Liver (tissue), 9 donors: ENCODE data around the gene NUCKS1. TPM values are rescaled to one million over a fixed set of nuclear protein-coding genes. Genes with fewer than 3 reads are reported as not detected.

Experiments used
- DNase-seq: peaks from one replicate; pipeline ENCODE4 v3.0.0-alpha.2; 2017; ENCODE audit warnings: low spot score
- H3K27ac ChIP-seq, 2 donors: one replicate each; pipeline ENCODE4 v1.7.0; 2013; ENCODE audit warnings: inconsistent platforms in 2 of 2, low read length in 2 of 2, control low read depth in 1 of 2, low read depth in 1 of 2, mild to moderate bottlenecking in 1 of 2
- H3K27me3 ChIP-seq, 4 donors: one replicate each; pipeline versions ENCODE4 v1.6.1 to v1.7.0; 2013; ENCODE audit warnings: low read length in 3 of 4, inconsistent platforms in 1 of 4, mild to moderate bottlenecking in 1 of 4, moderate library complexity in 1 of 4; ENCODE audit not compliant: control insufficient read depth in 4 of 4, insufficient read depth in 4 of 4
- H3K36me3 ChIP-seq, 4 donors: one replicate each; pipeline versions ENCODE4 v1.6.1 to v1.7.0; 2013; ENCODE audit warnings: low read length in 3 of 4, mild to moderate bottlenecking in 3 of 4, low read depth in 1 of 4, moderate library complexity in 1 of 4; ENCODE audit not compliant: control insufficient read depth in 4 of 4, insufficient read depth in 3 of 4
- H3K4me1 ChIP-seq, 4 donors: one replicate each; pipeline versions ENCODE4 v1.6.1 to v1.7.0; 2013; ENCODE audit warnings: low read length in 3 of 4, mild to moderate bottlenecking in 3 of 4, moderate library complexity in 1 of 4; ENCODE audit not compliant: control insufficient read depth in 4 of 4, insufficient read depth in 4 of 4
- H3K4me3 ChIP-seq, 3 donors: one replicate each; pipeline versions ENCODE4 v1.6.1 to v1.7.0; 2013; ENCODE audit warnings: low read length in 3 of 3, control low read depth in 1 of 3, low read depth in 1 of 3, mild to moderate bottlenecking in 1 of 3
- H3K9ac ChIP-seq, 2 donors: one replicate each; pipeline ENCODE4 v1.7.0; 2013; ENCODE audit warnings: low read length in 2 of 2, mild to moderate bottlenecking in 2 of 2, moderate library complexity in 2 of 2, control low read depth in 1 of 2, low read depth in 1 of 2
- H3K9me3 ChIP-seq, 4 donors: one replicate each; pipeline versions ENCODE4 v1.6.1 to v1.7.0; 2013; ENCODE audit warnings: low read length in 3 of 4; ENCODE audit not compliant: control insufficient read depth in 4 of 4
- ATF3 ChIP-seq: IDR thresholded peaks from 2 replicates; pipeline ENCODE4 v1.6.1; 2016; ENCODE audit warnings: antibody characterized with exemption
- EGR1 ChIP-seq, 2 donors: IDR thresholded peaks; 2 replicates each; pipeline ENCODE4 v1.6.1; 2016 to 2018; ENCODE audit warnings: antibody characterized with exemption in 2 of 2, low read depth in 2 of 2
- FOXA1 ChIP-seq: IDR thresholded peaks from 2 replicates; pipeline ENCODE4 v1.6.1; 2016; ENCODE audit warnings: antibody characterized with exemption
- FOXA2 ChIP-seq: IDR thresholded peaks from 2 replicates; pipeline ENCODE4 v1.6.1; 2016; ENCODE audit warnings: antibody characterized with exemption
- GABPA ChIP-seq, 2 donors: IDR thresholded peaks in 1 of 2; conservative IDR thresholded peaks in 1 of 2; 2 replicates each; pipeline ENCODE4 v1.6.1; 2016; ENCODE audit warnings: antibody characterized with exemption in 2 of 2, mild to moderate bottlenecking in 1 of 2, moderate library complexity in 1 of 2
- HNF4A ChIP-seq, 2 donors: conservative IDR thresholded peaks; 2 replicates each; pipeline ENCODE4 v1.6.1; 2016; ENCODE audit warnings: antibody characterized with exemption in 2 of 2, mild to moderate bottlenecking in 2 of 2
- HNF4G ChIP-seq: IDR thresholded peaks from 2 replicates; pipeline ENCODE4 v1.6.1; 2016; ENCODE audit warnings: antibody characterized with exemption
- JUND ChIP-seq, 2 donors: IDR thresholded peaks; 2 replicates each; pipeline ENCODE4 v1.6.1; 2016; ENCODE audit warnings: antibody characterized with exemption in 2 of 2
- MAX ChIP-seq: IDR thresholded peaks from 2 replicates; pipeline ENCODE4 v1.6.1; 2016; ENCODE audit warnings: antibody characterized with exemption
- NR2F2 ChIP-seq: IDR thresholded peaks from 2 replicates; pipeline ENCODE4 v1.6.1; 2016; ENCODE audit warnings: antibody characterized with exemption
- RAD21 ChIP-seq, 2 donors: IDR thresholded peaks; 2 replicates each; pipeline ENCODE4 v1.6.1; 2016; ENCODE audit warnings: antibody characterized with exemption in 2 of 2, mild to moderate bottlenecking in 2 of 2
- REST ChIP-seq: IDR thresholded peaks from 2 replicates; pipeline ENCODE4 v1.6.1; 2016; ENCODE audit warnings: antibody characterized with exemption, mild to moderate bottlenecking
- RXRA ChIP-seq, 2 donors: IDR thresholded peaks; 2 replicates each; pipeline ENCODE4 v1.6.1; 2017 to 2018; ENCODE audit warnings: antibody characterized with exemption in 2 of 2, mild to moderate bottlenecking in 1 of 2
- SP1 ChIP-seq: IDR thresholded peaks from 2 replicates; pipeline ENCODE4 v1.6.1; 2018; ENCODE audit warnings: antibody characterized with exemption, mild to moderate bottlenecking
- TAF1 ChIP-seq: conservative IDR thresholded peaks from 2 replicates; pipeline ENCODE4 v1.6.1; 2016; ENCODE audit warnings: antibody characterized with exemption, mild to moderate bottlenecking
- YY1 ChIP-seq: IDR thresholded peaks from 2 replicates; pipeline ENCODE4 v1.6.1; 2016; ENCODE audit warnings: antibody characterized with exemption, mild to moderate bottlenecking
- ZBTB33 ChIP-seq: IDR thresholded peaks from 2 replicates; pipeline ENCODE4 v1.6.1; 2016; ENCODE audit warnings: antibody characterized with exemption
- WGBS: extraction: QIAGEN DNeasy Blood & Tissue Kit; methylation state at CpG from one replicate; pipeline ENCODE4 v1.1.7; 2013; 5-methylcytosine and 5-hydroxymethylcytosine counted together
- polyA plus RNA-seq, 2 donors: library from polyadenylated mRNA; stranded (reverse) in 1 of 2; unstranded in 1 of 2; fragments of 200-250 nt in 1 of 2; fragments of >200 nt in 1 of 2; fragmentation: Nextera tagmentation in 1 of 2; extraction: Ambion mirVana in 1 of 2; gene quantifications; one replicate each; pipeline versions ENCODE4 v1.2.1 to v1.2.3, GENCODE V29; 2013 to 2015
- total RNA-seq, 2 donors: library from RNA; depleted of rRNA; stranded (reverse); fragments of >200 nt; gene quantifications; one replicate each; pipeline ENCODE4 v1.2.3, GENCODE V29; 2014
- TF ChIP-seq, protein P1 (sequence below): fragments of 150-350 bp; IDR thresholded peaks from 2 replicates; pipeline ENCODE4 v1.5.1; 2017; ENCODE audit warnings: improper control_type of control experiment, low read depth, low read length; ENCODE audit not compliant: missing input control
- donor health status: healthy.
- donor health status: healthy.
- donor health status: healthy.
- donor health status: healthy.
- donor health status: healthy.

The NUCKS1 gene
- total and polyA plus RNA-seq, 4 donors, result 27.0 to 86.1 (median 42.6) TPM

GRCh38 chr1:205783904-205784303 lies 33.9 kb upstream of the NUCKS1 start:
- peaks cover 0 to 7% (median under 1%) of the 10 kb centered on the region in 4 donors for H3K4me1 ChIP-seq
- TF ChIP-seq RXRA (IDR thresholded peaks at IDR 0.05) (peak in 1 of 2 donors; percentile 68), FOXA2 (no peak), TAF1 (no peak), REST (peak; percentile 49), ATF3 (no peak), ZBTB33 (no peak), SP1 (no peak), MAX (peak; percentile 54), YY1 (peak; percentile 46), JUND (IDR thresholded peaks at IDR 0.05) (peak in 1 of 2 donors; percentile 36), HNF4G (no peak), RAD21 (IDR thresholded peaks at IDR 0.05) (peak in 1 of 2 donors; percentile 26), NR2F2 (no peak), HNF4A (conservative IDR thresholded peaks at IDR 0.05) (peak; percentile 69 to 90), GABPA (IDR thresholded peaks at IDR 0.05 in 1 of 2, conservative IDR thresholded peaks at IDR 0.05 in 1 of 2) (no peak), FOXA1 (peak; percentile 12), EGR1 (IDR thresholded peaks at IDR 0.05; ENCODE audit: low read depth in 2 of 2) (no peak)
- TF ChIP-seq, protein P1, sequence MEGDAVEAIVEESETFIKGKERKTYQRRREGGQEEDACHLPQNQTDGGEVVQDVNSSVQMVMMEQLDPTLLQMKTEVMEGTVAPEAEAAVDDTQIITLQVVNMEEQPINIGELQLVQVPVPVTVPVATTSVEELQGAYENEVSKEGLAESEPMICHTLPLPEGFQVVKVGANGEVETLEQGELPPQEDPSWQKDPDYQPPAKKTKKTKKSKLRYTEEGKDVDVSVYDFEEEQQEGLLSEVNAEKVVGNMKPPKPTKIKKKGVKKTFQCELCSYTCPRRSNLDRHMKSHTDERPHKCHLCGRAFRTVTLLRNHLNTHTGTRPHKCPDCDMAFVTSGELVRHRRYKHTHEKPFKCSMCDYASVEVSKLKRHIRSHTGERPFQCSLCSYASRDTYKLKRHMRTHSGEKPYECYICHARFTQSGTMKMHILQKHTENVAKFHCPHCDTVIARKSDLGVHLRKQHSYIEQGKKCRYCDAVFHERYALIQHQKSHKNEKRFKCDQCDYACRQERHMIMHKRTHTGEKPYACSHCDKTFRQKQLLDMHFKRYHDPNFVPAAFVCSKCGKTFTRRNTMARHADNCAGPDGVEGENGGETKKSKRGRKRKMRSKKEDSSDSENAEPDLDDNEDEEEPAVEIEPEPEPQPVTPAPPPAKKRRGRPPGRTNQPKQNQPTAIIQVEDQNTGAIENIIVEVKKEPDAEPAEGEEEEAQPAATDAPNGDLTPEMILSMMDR, result no peak
- H3K4me3 ChIP-seq, result no peak overlapping the region
- no peaks in the 10 kb centered on the region for H3K9me3 ChIP-seq
- H3K36me3 ChIP-seq, result no peaks in the 10 kb centered on the region
- WGBS, result 52% methylated on average over 4 of the region's 4 CpGs
- peak overlapping the region; percentile 30 to 56 for H3K27ac ChIP-seq
- H3K9ac ChIP-seq, result peak overlapping the region in 1 of 2 donors; percentile 56
- no peaks in the 10 kb centered on the region for H3K27me3 ChIP-seq
- DNase-seq, result no peak
